Smooth muscle cell of the brain vasculature (primary cell): Measurements from ENCODE around the gene THADA.

Experiments used
- DNase-seq: peaks from one replicate; pipeline ENCODE4 v3.0.0-alpha.2; 2012; ENCODE audit warnings: low read depth, low spot score

Gene THADA

DNA sequence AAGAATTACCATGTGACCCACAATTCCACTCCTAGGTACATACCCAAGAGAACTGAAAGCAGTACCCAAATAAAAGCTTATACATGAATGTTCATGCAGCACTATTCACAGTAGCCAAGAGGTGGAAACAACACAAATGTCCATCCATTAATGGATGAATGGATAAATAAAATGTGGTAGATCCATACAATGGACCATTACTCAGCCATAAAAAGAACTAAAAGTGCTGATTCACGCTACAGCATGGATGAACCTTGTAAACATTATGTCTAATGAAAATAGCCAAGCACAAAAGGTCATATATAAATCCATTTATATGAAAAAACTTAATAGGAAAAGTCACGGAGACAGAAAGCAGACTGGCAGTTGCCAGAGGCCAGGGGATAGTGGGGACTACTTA, 345.8 kb downstream of the THADA start:
- no peak for DNase-seq

DNA sequence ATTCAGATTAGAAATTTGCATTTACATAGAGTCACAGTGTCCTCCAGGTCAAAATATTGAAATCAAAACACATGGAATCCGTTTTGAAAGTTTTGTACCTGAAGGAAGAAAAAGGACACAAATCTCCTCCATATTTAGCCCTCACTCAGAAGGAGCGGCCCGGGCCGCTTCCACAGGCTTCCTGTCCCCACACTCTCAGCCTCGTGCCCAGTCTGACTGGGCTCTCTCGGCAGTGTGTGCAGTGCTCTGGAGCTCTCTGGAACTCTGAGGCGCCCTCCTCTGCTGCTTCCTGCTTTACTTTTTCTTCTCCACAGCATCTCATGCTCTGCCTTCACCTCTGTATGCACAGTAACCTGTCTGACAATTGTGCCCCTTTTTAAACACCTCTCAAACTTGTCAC, 347.2 kb downstream of the THADA start:
- no peak for DNase-seq

DNA sequence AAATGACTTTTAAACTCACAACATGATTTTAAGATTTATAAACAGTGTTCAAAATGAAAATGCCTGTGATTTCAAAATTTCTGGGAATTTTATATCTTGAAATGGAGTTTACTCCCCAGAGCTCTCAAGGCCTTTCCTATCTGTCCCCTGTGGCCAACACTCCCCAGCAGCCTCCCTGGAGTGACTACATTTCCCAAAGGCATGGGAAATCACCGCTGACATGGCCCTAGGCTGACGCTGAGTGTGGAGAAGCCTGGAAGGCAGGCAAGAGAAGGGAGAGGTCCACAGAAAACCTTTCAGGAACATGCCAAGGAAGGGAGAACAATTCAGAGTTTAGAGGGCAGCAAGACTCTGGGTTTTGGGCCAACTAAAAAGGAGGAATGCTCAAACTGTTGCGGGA, 349.2 kb downstream of the THADA start:
- no peak for DNase-seq

DNA sequence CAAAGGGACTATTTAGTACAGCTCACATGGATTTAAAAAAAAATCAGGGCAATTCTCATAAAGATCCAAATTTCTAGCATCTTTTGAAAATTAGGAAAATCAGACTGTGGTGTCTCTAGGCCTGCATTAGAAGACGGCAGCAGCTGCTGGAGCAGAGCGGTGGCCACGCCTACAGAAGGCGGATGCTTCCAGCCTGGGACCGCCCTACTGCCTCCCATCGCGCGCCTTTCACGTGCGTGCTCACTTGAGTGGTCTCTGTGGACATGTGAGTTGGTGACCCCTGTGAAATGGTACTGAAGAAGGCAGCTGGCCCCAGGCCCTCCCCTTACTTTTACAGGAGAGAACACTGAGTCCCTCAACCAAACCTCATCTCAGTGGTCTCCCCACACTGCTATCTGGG, 354.3 kb downstream of the THADA start:
- no peak for DNase-seq

DNA sequence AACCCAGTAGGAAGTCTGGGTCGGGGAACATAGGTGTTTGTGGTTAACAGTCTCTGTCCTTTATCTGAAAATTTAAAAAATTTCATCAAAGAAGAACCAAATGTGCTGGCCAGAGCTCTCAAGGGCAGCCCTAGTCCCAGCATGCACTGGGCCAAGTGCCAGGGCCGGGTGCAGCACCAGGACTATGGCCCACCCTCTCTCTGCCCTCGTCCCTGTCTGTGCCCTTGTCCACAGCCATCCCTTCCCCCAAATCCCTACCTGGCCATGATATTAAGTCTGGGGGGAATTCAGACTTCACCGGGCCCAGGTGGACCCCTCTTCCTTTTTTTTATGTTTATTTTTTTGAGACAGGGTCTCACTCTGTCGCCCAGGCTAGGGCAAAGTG, 355.1 kb downstream of the THADA start:
- no peak for DNase-seq

DNA sequence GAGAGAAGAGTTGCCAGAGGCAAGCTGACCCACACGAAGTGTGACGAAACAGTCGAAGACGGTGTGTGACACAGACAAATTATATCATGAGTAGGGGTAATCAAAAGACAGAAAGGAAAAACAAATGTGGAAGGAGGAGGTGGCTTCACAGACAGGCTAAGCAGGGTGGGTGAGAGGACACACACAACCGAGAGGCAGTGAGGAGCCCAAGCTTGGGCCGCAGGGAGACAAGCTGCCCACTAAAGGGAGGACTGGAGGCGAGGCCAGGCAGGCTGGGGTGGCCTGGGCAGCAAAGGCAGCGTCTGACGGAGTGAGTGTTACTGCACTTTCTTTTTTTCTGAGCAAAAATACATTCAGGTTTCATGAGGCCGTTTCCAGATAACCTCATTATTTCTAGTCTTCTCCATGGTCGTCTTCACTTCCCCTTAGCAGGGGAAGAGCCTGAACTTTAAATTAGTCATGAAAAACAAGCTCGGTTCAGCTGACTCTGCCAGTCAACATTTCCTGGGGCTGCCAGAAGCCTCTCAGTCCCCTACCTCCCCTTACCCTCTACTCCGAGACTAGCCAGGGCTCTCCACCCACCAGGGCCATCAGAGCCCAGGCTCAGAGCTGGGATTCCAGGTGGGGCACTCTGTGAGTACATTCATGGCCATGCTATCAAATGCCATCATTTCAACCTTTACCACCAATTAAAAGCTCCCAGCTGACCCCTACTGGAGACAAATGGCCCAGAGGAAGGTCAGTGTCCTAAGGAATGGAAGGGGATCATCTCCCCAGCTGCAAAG, 355.7 kb downstream of the THADA start:
- DNase-seq = no peak

DNA sequence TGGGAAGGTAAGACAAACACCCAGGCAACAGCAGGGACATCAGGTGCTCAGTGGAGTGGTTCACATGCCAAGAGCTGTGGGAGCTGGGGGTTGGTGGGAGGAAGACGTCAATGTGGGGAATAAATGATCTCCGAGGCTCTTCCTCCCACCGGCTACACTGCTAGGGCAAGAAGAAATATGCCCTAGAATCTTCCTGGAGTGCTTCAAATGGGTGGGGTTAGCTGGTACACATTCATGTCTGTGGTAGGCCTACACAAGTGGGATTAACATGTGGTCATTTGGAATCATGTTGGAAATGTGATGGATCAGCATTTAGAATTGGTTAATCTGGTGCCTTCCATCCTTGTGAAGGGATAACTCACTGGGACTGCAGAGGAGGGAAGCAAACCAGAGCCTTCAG, 357.0 kb downstream of the THADA start:
- DNase-seq = no peak

DNA sequence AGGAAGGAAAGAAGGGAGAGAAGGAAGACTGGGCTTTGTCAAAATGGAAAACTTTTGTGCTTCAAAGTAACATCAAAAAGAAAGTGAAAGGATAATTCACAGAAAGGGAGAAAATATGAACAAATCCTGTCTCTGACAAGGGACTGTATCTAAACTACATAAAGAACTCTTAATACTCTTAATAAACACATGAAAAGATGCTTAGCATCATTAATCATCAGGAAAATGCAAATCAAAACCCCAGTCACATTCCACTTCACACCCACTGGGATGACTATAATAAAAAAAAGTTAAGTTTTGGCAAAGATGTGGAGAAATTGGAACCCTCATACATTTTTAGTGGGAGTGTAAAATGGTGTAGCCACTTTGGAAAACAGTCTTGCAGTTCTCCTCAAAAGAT, 357.7 kb downstream of the THADA start:
- DNase-seq = no peak

DNA sequence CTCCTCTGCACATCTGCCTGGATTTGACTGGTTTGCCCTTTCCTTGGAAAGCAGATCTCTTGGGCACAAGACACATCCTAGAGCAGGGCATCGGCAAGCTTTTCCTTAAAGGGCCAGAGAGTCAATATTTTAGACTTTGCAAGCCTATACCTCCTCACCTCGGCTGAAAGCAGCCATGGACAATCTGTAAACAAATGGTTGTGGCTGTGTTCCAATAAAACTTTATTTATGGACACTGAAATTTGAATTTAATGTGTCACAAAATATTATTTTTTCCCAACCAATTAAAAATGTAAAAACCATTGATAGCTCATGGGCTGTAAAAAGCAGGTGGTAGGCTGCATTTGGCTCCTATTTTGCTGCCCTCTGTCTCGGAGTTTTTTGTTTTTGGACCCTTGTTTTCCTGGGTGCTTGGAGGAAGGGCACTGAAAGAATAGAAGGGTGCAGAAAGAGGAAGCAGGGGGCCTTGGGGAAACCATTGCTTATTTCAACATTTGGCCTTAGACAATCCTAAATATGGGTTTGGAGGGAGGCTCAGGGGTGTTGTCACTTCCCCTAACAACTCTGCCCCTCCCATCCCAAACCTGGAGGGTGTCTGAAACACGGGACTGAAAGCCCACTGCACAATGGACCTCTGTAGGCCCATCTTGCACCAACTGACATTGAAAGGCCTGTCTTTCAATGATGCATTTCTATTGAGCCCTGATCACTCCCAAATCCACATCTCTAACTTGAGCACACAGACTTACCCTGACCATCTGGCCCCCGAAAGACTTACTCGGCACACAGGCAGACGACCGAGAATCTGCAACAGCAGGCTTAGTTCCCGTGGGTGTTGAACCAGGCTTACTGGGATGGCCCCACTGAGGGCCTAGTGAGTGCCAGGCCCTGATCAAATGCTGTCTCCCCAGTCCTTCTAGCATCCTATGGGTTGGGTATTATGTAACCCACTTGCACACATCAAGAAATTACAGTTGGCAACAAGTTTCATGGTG, 362.3 kb downstream of the THADA start:
- no peak for DNase-seq

DNA sequence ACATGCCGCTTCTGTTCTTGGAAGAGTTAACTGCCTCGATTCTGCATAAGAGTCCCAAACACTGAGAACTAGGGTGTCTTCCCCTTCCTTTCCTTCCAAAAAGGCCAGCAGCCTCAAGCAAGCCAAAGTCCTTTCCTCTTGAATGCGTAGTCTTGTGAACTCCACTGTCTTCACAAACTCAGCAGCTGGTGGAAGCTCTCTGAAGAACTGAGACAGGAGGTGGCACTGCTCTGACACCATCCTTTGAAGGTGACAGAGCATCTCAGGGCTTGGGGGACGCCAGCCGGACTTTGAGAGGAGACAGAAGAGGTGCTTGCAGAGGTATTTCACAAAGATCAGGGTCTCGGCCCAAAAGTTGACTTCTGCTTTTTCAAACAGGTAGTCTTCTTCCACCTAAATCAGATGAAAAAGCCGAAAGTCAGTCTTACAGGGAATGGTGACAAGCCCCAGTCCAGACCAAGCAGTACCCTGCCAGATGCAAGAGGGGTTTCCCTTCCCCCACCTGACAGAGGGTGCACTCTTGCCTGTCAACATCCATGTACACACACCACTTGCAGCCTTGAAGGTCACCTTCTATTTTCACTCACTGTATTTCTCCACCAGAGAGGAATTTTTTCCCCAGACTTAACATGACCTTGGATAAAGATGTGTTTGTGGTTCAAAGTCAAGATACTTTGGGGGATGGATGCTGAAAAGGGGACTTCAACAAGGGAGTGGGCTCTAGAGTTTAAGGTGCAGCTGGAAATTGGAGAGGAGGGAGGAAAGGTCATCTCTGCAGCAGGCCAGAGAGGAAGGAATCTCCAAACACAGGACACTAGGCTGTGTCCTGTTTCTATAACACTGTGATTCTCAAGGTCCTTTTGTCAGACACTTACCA, 364.6 kb downstream of the THADA start:
- DNase-seq = no peak

DNA sequence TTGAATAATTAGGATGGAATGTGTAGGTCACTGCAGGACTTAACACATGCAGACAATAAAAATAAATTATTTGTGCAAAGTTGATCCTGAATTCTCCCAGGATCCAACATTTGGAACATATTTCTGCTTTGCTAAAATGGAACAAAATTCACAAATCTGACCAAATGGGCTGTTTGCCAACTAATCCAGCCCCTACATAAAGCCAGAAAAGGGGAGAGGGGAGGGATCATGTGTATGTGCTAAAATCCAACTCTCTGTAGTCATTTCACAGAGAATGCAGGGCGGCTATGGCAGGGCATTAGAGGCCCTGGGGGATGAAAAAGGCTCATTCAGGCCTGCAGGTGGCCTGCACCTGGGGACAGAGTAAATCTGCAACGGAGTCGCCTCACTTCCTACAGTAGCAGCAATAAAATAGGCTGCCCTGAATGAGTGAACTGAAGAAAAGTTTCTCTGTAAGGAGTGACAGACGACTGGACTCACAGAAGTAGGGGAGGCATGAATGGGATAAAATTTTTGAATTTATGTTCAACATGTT, 365.4 kb downstream of the THADA start:
- no peak for DNase-seq

DNA sequence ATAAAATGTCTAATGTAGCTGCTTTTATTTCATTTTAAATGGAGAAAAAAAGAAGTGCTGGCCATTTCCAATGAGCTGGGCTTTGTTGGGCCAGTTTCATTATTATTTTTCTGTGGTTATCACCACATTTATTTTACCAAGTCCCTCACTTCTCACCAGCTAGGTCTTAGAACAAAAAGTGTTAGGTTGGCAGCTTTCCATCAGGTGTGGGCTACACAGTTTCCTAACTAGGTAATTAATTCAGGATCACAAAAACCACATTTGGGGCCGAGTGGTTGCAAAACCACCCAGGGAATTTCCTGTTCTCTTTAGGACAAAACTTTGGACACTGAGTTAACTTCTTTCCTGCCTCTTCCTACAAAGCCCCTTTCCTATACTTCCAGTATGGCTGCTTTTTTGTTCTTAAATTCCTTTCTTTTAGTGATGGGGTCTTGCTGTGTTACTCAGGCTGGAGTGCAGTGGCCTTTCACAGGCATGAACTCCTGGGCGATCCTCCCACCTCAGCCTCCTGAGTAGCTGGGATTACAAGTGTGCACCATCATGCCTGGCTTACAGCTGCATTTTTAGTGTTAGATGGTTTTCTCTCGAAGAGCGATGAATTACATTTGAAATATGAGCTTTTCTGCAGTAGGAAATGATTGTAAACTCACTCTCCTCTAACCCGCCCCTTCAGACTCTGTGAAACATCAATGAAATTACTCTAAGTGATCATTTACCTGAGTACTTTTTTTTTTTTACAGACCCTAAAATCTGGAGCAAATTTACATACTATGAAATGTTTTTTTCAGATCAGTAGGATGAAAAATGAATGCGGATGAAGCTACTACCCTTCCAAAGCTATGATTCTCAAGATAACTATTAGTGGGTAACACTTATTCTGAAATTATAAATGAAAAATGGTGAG, 366.8 kb downstream of the THADA start:
- DNase-seq = no peak

DNA sequence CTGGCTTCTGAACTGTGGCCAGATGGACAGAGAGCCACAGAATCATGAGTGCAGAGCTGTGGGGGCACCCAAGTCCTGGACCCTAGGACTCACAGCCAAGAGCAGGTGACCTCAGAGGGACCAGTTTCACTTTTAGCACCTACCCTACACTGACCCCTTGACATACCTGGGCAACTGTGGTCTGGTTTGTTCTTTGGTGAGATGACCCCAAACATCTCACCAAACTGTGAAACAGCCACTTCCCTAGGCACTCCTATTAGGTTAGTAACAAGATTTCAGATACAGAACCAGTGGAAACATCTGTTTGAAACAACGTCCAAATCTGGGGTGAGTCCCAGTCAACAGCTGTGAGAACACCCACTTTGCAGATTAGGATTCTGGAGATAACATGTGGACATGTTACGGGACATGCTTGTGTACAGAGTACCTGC, 367.5 kb downstream of the THADA start:
- DNase-seq = no peak

DNA sequence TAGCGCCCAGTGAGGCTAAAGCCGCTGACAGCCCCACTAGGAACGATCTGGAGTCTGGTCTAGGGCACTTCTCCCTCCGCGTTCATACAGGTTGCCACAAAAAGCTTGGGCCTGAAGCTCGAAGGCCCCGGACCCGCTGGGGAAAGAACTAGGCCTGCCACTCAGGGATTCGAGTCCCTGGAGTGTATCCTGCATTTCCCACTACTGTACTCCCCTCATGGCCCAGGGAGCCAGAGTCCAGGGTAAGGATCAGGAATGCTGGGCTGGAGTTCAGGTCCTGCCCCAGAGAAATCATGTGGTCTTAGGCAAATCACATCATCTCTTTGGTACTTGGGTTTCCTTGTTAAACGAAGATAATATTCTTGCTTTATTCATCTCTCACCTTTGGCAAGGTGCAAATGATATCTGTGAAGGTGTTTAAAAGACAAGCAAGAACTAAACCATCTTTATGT, 368.0 kb downstream of the THADA start:
- no peak for DNase-seq

DNA sequence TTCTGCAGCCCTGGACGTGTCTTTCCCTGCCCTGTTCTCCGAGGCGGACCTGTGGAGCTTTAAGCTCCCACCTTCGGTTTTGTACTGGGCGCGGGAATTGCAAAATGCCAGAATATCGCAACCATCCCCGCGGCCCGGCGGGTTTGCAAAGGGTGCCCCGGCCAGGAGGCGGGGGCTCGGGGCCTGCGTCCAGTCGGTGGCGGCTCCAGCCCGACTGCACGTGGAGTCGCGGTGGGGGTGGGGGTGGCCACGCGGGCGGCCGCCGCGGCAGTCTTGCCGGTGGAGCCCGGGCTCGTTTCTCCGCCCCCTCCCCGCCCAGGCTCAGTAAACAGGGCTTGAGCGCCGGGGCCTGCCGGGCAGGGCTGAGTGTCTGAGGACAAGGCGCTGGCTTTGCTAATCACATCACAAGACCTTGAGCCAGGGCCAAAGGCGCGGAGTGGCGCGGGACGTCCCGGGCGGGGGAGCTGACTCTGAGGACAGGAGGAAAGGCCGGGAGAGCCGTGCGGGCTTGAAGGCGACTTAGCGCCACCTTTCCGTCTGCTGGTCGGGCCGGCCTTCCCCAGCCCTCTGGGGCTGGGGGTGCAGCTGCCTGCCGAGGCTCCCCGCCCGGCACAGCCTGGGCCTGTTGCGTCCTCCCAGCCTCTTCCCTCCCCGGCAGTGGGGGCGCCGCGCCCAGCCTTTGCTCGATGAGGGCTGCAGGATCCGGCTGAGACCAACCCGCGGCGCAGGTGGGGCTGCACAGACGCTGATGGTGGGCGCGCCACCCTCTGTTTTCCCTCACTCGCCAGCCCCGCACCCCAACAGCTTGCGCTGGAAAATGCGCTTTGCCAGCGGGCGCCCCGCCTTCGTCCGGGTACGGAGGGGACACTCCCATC, 368.6 kb downstream of the THADA start:
- no peak for DNase-seq

DNA sequence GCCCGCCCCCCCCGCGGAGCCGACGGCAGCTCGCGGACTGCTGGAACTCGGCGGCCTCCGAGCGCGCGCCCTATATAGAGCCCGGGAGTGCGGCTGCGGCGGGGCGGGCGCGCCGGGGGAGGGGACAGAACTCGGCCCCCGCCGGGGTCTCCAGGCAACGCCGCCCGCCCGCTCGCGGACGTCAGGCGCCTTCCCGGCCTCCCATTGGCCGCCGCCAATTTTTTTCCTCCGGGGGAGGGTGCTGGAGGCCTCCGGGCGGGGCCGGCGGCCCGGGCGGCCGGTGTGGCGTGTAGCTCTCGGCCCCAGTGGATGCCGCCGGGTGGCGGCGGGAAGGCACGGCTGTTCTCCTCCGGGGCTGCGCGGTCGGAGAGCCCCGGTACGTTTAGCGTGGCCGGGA, 369.3 kb downstream of the THADA start, which contains the start of gene ZFP36L2:
TSS of gene ZFP36L2 (minus strand) at position 49 of the 397 bp plus-strand sequence. CDS start 291 bp downstream, outside the sequence.
- no peak for DNase-seq

DNA sequence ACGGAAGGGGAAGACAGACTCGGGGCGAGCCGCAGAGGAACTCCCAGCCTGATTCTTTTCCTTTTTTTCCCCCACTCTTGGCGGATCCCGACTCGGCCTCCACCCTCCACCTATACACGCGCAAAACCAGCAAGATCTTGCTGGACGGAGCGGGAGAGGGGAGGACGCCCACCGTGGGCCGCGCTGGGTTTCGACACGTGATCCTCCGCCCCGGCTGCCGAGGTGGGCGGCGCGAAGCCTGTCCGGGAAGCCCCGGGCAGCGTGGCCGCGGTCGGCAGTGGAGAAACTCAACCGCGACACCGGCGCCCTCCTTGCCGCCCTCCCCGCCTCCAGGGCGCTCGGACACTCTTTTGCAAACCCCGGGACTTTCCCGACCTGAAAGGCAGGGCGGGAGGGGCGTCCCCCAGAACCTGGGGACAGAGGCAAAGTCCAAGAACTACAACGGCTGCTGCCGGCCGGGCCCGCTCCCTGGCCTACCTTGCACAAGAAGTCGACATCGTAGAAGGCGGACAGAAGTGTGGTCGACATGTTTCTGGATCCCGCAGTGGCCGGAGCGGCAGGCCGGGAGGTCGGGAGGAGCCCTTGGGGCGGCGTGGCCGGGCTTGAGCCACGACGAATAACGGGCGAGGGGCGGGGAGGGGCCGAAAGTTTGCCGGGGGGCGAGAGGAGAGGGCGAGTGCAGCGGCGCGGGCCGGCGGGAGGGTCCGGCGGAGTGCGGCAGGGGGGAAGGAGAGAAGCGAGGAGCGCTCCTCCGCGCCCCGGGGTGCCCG, 369.9 kb downstream of the THADA start:
- no peak for DNase-seq

DNA sequence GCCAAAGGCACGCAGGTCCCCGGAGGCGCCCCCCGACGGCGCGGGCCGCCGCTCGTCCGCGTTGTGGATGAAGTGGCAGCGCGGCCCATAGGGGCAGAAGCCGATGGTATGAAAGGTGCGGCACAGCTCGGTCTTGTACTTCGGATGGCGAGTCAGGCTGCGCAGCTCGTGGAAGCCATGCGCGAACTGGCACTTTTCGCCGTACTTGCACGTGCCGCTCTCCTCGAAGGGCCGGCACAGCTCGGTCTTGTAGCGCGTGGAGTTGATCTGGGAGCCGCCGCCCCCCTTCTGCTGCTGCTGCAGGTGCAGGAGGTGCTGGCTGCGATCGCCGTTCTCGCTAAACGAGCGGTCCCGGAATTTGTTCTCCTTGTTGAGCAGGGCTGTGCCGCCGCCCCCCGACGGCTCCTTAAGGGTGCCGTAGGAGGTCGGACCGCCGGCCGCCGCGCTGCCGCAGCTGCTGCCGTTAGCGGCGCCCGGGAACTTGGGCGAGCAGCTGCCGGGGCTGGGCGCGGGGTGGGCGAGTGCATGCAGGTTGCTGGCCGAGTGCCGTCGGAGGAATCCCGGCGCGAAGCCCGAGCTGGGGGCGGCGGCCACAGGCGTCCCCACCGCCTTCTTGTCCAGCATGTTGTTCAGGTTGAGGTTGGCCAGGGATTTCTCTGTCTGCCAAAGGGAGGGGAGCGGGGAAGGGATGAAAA, 370.6 kb downstream of the THADA start:
- no peak for DNase-seq
